GM12892 (cell line): ENCODE measurements around the gene RALY.

Experiments used
- POLR2A ChIP-seq: IDR thresholded peaks from 2 replicates; pipeline ENCODE4 v1.6.1; 2011; ENCODE audit warnings: low read depth, low read length, control low read depth
- POLR2AphosphoS5 ChIP-seq: IDR thresholded peaks from 2 replicates; pipeline ENCODE4 v1.6.1; 2011; ENCODE audit warnings: low read depth, low read length, control low read depth
- TAF1 ChIP-seq: IDR thresholded peaks from 2 replicates; pipeline ENCODE4 v1.6.1; 2011; ENCODE audit warnings: low read depth, mild to moderate bottlenecking, control low read depth, low read length, borderline replicate concordance

DNA sequence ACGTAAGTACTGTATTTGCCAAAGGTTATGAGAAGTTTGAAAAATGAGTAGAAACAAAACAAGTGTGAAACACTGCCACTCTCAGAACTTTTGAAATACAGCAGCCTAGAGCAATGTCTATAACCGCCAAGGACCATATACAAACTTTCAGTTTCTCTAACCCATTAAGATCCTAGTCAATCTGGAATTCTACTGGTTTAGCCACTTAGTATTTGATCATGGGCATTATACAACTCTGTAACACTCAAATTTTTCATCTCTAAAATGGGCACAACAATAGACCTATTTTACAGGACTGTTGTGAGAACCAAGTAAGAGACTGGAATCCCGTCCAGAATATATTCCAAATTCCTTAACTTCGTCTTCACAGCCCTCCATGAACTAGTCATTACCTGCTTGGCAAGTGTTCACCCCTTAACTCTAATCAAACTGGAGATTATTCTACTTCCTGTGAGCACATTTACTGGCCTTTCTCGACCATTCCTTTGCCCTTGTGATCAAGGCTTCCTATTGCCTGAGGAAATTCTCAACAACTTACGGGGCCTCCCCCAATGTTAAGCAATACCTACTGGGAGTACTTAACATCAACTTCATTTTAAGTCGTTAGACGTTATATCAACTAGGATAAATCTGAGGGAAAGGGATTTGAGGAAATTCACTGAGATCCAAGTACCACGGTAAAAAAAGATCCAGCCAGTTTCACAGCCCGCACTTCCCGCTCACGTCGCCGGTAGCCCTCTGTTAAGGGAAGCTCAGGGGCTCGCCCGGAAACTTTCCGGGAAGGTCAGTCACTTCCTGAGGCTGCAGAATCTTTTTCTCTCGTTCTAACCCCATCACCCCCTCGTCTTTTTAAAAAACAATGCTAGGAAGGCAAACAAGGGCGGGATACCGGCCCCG lies 117.3 kb downstream of the RALY start:
- TF ChIP-seq POLR2A (no peak), POLR2AphosphoS5 (no peak; the same call in 1 of the 2 replicates), TAF1 (no peak)
